Raji (cell line): Measurements from ENCODE around the gene CIRBP.

Experiments used
- POLR2A ChIP-seq: IDR thresholded peaks from 2 replicates; pipeline ENCODE4 v1.6.1; 2011; ENCODE audit warnings: low read depth, low read length, control low read depth; ENCODE audit not compliant: insufficient read depth

Gene CIRBP

DNA sequence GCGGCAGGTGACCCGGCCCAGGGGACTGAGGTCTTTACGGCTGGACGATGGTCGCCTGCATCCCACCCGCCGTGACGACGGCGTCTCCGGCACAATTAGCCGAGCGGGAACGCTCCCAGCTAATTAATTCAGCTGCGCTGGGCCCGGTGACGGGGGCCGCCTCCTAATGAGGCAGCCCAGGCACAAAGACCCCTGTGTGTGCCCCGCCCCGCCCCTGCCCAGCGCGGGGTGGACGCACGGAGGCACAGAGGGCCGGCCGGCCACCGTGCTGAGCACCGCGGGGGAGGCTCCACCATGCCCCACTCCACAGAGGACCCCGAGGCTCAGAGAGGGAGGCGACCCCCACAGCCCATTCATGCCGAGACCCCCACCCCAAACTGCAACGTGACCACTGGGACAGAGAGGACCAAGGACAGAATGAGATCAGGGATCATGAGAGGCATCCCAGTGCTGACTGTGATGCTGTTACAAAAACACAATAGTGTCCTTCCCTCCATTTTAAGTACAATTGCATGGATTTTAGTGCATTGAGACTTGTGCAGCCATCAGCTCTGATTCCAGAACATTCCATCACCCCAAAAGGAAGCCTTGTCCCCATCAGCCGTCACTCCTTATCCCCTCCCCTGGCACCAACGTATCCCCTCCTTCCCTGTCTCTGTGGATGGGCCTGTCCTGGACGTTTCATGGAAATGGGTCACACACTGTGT lies 33.6 kb downstream of the CIRBP start:
- no peak for TF ChIP-seq POLR2A

GRCh38 chr19:1304197-1304924 lies 35.2 kb downstream of the CIRBP start:
- no peak for TF ChIP-seq POLR2A

GRCh38 chr19:1307320-1307719 lies 38.2 kb downstream of the CIRBP start:
- no peak for TF ChIP-seq POLR2A

GRCh38 chr19:1307755-1308303 lies 38.7 kb downstream of the CIRBP start:
- no peak for TF ChIP-seq POLR2A

- no peak for TF ChIP-seq POLR2A
Measured at GRCh38 chr19:1308718-1309117, 39.6 kb downstream of the CIRBP start.

DNA sequence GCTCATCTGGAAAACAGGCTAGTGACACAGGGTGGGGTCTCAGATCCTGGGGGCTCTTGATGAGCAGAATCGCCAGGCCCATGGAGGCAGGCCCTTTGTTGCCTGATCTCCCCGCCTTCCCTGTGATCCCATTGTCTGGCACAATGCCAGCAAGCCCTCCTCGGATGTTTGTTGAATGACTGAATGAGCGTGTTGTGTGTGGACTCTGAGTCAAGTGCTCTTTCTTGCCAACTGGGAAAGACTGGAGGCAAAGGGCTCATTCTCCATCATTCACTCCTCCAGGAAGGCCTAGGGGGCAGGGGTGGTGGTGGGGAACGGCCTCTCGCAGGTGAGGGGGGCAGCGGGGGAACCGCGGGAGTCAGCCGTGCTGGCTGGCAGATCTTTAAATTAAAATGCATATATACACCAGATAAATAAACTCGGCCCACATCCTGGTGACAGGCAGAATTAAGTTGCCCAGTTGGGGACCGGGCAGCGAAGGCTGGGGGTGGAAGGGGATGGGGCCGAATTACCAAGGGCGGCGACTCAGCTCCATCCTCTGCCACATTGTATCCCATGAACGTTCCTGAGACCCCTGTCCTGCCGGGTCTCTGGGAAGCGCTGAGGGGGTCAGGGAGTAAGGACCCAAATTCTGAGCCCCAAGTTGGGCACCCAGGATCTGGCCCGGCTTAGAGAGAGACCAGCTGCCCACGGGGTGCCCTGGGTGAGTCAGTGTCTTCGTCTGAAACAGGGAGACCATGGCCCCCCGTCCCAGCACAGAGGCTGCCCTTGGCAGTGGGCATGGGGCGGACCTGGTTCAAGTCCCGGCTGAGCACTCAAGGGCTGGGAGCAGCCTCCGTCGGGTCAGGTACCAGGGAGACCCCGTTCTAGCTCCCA lies 41.1 kb downstream of the CIRBP start:
- no peak for TF ChIP-seq POLR2A

GRCh38 chr19:1310853-1311180 lies 41.7 kb downstream of the CIRBP start:
- no peak for TF ChIP-seq POLR2A

DNA sequence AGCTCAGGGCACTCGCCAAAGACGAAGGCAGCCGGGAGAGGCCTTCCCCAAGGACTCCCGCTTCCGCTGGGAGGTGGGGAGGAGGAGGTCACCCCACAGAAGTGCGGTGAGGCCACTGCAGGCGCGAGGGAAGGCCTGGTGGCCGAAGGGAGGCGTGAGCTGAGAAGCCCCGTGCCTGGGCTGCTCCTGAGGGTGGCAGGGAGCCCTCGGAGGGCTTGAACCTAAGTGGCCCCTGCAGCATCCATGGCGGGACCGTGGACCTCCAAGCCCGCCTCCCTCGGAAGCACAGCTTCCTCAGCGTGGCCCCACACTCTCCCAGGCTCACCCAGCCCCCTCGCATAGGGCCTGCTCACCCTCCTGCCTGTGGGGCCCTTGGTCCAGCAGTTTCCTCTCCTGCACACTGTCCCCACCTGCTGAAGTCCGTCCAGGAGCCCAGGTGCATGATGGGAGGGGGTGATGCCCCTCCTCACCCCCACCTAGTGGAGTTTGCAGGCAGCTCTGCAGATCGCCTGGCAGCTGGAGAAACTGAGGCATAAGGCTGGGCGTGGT lies 42.5 kb downstream of the CIRBP start:
- TF ChIP-seq POLR2A = no peak

DNA sequence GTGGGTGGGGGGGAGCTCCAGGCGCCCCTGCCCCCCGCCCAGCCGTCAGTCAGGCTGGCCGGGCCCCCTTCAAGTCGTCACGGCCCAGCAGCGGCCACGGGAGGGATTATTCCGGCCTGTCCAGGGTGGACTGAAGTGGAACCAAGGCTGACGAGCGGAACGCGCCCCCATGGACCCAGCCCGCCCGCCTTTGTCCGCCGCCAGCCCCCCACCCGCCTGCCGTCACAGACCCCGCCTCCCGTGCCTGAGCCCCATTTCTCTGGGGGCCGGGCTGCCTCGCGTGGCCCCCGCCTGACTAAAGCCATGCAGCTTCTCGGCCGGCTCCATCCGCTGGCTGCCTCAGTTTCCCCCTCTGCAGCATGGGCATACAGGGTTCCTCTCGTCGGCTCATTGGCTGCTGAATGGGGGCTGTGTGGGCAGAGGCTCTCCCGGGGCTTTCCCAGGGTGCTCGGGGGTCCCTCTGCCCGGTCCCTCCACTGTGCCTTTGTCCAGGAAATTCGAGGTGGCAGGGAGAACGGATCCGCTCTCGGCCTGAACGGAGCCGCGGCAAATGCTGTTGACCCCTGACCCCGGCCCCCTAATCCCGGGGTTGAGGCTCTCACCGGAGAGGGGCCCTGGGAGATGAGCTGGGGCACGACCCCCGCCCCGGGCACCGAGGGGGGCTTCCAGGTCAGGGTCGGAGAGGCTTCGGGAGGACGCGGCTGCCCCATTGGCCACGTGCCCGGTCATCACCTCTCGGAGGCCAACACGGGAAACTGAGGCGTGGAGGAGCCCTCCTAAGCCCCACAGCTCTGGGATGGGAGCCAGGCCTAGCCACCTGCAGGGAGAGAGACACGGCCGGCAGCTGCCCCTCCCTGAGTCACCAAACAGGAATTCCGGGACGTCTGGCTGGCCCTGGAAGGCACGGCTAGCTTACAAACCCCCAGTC lies 43.9 kb downstream of the CIRBP start:
- no peak for TF ChIP-seq POLR2A

DNA sequence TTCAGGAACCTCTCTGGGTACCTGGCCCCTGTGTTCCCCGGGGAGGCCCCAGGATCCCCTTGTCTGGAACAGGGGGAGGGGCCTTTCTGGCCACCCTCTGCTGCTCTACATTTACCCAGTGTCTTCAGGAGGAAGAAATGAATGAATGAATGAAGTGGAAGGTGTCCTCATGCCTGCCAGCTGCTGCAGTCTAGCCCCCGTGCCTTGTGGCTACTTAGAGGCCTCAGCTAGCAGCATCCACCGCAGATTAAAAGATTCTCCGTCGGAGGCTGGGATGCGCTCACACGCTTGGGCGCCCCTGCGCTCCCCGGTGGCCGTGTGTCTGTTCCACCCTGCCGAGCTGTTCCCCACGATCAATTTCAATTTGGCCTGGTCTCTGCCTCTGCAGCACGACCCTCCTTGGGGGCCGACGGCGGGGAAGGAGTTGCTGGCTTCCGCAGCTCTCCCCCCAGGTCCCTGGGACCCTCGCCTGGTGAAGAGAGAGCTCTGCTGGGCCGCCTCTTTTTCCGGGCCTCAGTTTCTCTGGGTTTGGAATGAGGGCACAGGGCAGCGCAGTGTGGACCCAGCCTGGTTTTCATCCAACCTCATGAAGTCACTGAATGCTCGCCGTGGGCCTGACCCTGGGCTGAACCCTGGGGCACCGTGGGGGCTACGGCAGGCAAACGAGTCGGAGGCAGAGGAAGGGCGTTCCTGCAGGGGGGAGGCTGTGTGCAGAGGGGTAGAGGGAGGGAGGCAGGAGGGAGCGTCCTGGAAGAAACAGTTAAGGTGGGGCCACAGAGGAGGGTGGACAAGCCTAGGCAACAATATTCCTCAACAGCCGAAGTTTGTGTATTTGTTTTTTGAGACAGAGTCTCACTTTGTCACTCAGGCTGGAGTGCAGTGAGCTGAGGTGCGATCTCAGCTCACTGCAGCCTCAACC lies 44.8 kb downstream of the CIRBP start:
- no peak for TF ChIP-seq POLR2A

DNA sequence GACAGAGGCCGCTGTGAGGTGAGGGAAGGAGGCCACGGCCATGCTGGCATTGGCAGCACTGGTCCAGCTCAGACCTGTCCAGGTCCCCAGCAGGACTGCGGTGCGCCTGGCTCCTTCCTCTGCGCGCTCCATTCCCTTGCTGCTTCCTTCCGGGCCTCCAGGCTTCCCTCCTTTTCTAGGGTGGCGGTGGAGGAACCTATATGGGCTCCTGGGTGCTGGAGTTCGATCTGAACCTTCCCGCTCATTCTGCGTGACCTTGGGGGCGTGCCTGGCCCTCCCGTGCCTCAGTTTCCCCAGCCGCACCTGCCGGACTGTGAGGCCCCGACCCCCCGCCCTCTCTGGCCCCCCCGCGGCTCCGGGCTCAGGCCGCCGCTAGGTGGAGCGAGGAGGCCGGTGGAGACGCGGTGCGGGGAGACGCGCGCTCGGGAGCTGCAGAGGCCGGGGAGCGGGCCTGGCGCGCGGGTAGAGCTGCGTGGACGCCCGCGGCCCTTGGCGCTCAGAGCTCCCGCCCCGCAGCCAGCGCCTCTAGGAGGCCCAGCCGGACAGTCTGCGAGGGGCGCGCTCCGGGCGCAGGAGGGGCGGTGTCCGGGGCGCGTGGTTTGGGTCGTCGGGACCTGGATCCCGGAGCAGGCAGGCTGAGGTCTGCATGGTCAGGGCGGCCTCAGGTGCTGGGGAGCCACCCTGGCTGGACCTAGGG lies 46.5 kb downstream of the CIRBP start:
- TF ChIP-seq POLR2A = no peak

DNA sequence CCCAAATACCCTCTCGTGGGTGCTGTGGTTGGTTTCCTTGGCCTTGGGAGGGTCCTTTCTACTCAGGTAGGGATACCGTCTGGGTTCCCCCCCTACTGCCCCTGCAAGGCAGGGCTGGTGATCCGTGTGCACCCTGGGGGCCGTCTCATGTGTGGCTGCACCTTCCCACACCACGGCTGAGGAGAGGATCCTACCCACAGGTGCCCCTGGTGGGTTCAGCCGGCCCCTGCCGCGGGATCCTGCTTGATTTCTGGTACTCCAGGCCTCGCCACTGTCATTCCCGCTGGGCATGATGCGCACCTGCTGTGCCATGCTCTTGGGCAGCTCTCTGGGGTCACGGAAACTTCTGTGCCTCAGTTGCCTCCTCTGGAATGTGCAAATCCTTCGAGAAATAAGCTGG lies 47.3 kb downstream of the CIRBP start:
- no peak for TF ChIP-seq POLR2A
